Hepatocyte (in vitro differentiated cells): ENCODE data around the gene CHAD.

Experiments used
- EZH2 ChIP-seq: fragments of 200-600 bp; sonication (generic); IDR thresholded peaks from 2 replicates; pipeline ENCODE4 v1.6.1; 2016; ENCODE audit warnings: antibody characterized with exemption, mild to moderate bottlenecking, borderline replicate concordance
- EZH2phosphoT487 ChIP-seq: fragments of 200-600 bp; sonication (generic); IDR thresholded peaks from one replicate; pipeline ENCODE4 v1.6.1; 2018; ENCODE audit warnings: antibody characterized with exemption, mild to moderate bottlenecking, low read depth, moderate library complexity; ENCODE audit not compliant: unreplicated experiment, severe bottlenecking
- TF ChIP-seq, protein P1 (sequence below): fragments of 200-600 bp; sonication (generic); IDR thresholded peaks from 2 replicates; pipeline ENCODE4 v1.5.1; 2016; ENCODE audit warnings: antibody characterized with exemption, mild to moderate bottlenecking; ENCODE audit not compliant: poor library complexity

DNA sequence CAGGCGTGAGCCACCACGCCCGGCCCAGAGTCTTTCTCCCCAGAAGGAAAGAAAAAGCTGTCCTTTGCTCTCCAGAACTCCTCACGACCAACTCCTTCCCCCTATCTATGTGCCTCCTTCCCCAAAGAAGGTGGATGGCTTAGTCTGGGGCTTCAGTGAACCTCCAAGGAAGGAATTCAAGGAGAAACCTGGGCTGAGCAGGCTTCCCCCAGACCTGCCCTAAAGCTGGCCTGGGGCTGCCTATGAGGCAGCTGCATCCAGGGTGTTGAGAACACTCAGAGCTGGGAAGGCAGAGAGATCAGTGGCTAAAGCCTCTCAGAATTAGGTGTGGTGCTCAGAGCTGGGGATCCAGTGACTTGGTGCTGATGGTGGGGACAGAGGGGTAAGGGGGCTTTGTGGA, 38.9 kb downstream of the CHAD start:
- TF ChIP-seq, protein P1, sequence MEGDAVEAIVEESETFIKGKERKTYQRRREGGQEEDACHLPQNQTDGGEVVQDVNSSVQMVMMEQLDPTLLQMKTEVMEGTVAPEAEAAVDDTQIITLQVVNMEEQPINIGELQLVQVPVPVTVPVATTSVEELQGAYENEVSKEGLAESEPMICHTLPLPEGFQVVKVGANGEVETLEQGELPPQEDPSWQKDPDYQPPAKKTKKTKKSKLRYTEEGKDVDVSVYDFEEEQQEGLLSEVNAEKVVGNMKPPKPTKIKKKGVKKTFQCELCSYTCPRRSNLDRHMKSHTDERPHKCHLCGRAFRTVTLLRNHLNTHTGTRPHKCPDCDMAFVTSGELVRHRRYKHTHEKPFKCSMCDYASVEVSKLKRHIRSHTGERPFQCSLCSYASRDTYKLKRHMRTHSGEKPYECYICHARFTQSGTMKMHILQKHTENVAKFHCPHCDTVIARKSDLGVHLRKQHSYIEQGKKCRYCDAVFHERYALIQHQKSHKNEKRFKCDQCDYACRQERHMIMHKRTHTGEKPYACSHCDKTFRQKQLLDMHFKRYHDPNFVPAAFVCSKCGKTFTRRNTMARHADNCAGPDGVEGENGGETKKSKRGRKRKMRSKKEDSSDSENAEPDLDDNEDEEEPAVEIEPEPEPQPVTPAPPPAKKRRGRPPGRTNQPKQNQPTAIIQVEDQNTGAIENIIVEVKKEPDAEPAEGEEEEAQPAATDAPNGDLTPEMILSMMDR, result no peak
- TF ChIP-seq EZH2phosphoT487 (no peak), EZH2 (no peak)
